ENCODE results near the gene SYNPO2L.
"Not testable (repeated sequence)": the region's sequence is repeated elsewhere in the genome, so short reads cannot be mapped to it uniquely, and the experiment has no call there.

SYNPO2L gene

GRCh38 chr10:73655990-73656298, at the start of gene SYNPO2L:
SYNPO2L (minus strand) TSS chr10:73656029; CDS start chr10:73655922, 107 bp downstream.
- DNase-seq (ENCODE audit: low spot score): peak; percentile 46

GRCh38 chr10:73703924-73704323, 48.1 kb upstream of the SYNPO2L start:
- DNase-seq (ENCODE audit: low spot score): not testable (repeated sequence)

- not testable (repeated sequence) for DNase-seq (ENCODE audit: low spot score)
Observed at GRCh38 chr10:73698819-73699218, 43.0 kb upstream of the SYNPO2L start.

GRCh38 chr10:73697675-73698159, 41.9 kb upstream of the SYNPO2L start, which contains the start of gene AGAP5:
AGAP5 (minus strand) TSS chr10:73698109; CDS start chr10:73697755, 354 bp downstream.
- DNase-seq (ENCODE audit: low spot score): not testable (repeated sequence)

- DNase-seq (ENCODE audit: low spot score): not testable (repeated sequence)
Observed at GRCh38 chr10:73695302-73695701, 39.5 kb upstream of the SYNPO2L start.

GRCh38 chr10:73690755-73691154, 34.9 kb upstream of the SYNPO2L start:
- DNase-seq (ENCODE audit: low spot score): not testable (repeated sequence)

DNA sequence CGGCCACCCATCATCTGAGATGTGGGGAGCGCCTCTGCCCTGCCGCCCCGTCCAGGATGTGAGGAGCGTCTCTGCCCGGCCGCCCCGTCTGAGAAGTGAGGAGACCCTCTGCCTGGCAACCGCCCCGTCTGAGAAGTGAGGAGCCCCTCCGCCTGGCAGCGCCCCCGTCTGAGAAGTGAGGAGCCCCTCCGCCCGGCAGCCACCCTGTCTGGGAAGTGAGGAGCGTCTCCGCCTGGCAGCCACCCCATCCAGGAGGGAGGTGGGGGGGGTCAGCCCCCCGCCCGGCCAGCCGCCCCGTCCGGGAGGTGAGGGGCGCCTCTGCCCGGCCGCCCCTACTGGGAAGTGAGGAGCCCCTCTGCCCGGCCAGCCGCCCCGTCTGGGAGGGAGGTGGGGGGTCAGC, 33.8 kb upstream of the SYNPO2L start:
- DNase-seq (ENCODE audit: low spot score): not testable (repeated sequence)

DNA sequence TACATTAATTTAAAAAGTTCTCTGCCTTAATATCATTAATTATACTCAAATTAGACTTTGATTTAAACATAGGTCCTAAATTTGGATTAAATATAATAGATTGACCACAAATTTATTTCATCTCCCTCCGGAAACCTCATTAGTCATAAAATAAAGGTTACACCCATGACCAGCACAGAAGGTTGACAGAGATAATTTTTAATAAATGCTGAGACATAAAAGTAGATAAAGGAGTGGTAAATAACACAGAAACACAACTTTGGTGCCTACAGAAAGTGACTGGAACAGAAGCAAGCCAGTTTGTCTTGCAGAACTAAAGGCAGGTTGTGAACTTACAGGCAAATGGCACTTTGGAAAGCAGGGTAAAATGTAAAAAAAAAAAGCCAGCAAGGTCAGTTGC, 31.8 kb upstream of the SYNPO2L start:
- not testable (repeated sequence) for DNase-seq (ENCODE audit: low spot score)

DNA sequence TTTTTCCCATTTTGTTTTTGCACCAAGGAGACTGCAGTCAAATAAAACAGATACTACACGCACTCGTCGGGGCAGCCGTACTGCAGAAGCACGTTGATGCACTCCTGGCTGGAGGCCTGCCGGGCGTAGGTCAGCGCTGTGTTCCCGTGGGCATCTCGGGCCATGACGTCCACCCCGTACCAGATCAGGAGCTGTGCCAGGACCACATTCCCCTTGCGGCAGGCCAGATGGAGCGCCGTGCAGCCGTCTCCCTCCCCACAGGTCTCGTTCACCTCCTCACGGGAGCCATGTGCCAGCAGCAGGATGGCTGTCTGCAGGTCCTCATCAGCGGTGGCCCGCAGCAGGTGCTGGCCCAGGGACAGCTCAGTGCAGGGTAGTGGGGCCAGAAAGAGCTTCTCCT, 18.7 kb upstream of the SYNPO2L start:
- DNase-seq (ENCODE audit: low spot score): not testable (repeated sequence)

DNA sequence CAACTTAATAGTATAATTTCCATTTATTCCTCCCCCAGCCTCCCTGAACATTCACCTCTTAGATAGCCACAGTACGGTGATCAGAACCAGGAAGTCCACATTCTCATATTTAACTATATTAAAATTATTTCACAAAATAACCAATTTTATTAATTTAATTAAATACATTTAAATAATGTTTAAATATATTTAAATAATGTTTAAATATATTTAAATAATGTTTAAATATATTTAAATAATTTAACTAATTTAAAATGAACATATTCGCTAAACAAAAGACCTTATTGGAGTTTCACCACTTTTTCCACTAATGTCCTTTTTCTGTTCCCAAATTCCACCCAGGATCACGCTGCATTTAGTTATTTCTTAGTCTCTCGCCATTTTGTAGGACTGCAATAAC, 12.5 kb upstream of the SYNPO2L start:
- not testable (repeated sequence) for DNase-seq (ENCODE audit: low spot score)

DNA sequence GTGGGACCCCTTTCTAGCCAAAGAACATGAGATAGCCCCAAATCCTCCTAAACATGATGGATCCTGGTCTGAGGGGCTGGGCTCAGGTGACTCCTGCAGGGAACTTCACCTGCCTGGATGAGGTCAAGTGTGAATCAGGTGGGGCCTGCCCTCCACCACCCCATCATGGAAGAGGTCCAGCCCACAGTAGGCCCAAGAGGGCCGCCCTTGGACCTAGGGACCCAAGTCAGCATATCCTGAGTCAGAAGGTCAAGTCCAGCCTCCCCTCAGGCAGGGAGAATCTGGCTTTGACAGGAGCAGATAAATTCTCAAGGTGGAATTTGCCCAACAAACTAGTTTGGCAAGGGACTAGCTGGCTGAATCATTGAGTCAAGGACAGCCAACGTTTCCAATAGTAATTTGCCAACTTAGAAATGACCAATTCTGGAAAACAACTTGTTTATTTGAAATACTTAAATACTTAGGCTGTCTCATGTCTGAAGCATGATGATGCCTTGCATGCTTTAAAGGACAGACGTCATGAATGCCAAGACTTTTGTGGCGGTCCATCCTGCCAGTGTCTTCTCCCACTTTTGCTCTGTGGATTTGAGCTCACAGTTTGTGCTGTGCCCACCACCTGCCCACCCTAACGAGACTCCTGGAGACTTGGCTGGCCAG, 10.5 kb upstream of the SYNPO2L start:
- DNase-seq (ENCODE audit: low spot score): not testable (repeated sequence)

GRCh38 chr10:73665581-73665980, 9.8 kb upstream of the SYNPO2L start:
- DNase-seq (ENCODE audit: low spot score): not testable (repeated sequence)

- not testable (repeated sequence) for DNase-seq (ENCODE audit: low spot score)
Observed at GRCh38 chr10:73664156-73665040, 8.6 kb upstream of the SYNPO2L start.

- not testable (repeated sequence) for DNase-seq (ENCODE audit: low spot score)
Observed at GRCh38 chr10:73663621-73664020, 7.8 kb upstream of the SYNPO2L start.

GRCh38 chr10:73662705-73663104, 6.9 kb upstream of the SYNPO2L start:
- DNase-seq (ENCODE audit: low spot score): not testable (repeated sequence)

DNA sequence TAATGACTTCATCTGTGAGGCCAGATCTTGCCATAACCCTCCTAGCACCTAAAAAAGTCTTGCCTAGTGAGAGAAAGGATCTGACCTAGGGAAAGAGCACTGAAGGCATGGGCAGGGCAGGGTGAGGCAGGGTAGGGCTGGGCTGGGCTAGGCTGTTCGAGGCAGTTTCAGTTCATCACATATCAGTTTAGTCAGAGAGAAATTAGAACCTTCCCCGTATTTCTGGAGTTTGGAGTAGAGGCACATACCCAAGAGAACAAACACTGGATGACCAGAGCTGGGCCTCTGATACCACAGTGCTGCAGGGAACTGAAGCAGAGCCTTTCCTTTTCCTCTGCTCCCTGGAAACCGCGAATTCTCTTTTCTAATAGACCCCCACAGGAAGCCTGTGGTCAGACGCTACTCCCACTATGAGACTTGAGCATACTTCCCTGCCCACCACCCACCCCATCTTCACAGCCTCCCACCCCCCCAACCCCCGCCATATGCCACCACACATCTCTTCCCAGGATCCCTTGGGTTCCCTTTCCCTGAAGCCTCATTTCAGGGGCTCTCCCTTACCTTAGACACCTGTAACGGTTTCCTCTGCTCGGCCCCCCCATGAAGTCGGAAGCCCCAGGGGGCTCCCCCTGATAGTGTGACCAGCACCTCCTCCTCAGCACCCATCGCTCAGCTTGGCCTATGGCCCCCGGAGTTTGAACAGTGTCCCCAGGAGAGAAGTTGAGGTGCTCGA, 406 bp downstream of the SYNPO2L start:
- DNase-seq (ENCODE audit: low spot score): no peak

DNA sequence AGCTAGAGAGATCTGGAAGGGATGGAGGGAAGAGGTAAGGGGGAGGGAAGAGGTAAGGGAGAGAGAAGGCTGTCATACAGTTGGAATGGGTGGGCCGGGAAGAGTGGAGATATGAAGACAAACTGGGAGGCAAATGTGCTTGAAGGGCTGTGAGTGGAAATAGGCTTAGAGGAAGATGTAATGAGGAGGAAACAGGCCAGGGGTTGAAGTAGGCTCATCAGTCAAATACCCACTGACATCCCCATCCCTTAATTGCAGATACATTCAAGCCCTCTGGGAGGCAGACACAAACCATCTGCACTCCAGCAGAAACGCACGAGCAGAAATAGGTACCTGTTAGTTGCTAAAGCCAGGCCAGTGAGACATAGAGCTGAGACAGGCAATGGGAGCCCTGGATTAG, 2.1 kb downstream of the SYNPO2L start:
- no peak for DNase-seq (ENCODE audit: low spot score)

- no peak for DNase-seq (ENCODE audit: low spot score)
Observed at GRCh38 chr10:73653195-73653594, 2.6 kb downstream of the SYNPO2L start.

DNA sequence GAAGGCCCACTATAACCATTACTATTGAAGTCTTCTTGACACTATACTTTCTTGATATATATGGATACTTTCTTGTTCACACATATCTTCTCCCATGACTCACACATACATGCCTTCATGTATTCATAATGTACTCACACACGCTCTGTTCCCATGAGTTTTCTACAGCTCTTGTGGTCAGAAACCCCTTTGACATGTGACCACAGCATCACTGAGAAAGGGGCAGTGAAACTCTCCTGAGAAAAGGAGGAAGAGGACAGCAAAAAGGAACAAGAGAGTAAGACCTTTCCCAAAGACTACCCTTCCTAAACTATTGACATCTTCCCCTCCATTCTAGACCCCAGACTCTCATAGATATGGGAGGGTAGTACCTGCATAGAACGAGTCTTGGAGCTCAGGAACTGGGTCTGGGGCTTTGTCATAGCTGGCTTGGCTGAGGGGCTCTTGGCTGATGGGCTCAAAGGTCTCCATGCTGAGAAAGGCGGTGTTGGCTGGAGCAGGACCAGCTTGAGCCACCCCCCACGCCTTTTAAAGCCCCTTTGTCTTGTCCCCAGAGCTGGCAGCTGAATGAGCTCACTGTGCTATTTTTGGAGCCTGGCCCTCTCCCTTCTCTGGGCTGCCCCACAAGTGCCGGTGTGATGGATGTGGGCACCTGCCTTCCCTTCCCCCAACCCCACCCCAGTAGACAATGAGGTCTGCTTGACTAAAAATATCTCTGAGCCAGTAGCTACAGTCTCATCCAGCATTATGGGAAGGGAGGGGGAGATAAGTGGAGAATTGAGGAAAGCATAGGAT, 5.1 kb downstream of the SYNPO2L start:
- DNase-seq (ENCODE audit: low spot score): peak; percentile 73

- DNase-seq (ENCODE audit: low spot score): peak; percentile 67
Observed at GRCh38 chr10:73649876-73650536, 5.8 kb downstream of the SYNPO2L start.

All from AG08396 (cell line).